Mesothelial cell of epicardium (in vitro differentiated cells): ENCODE measurements around the gene PTRHD1. TPM values are rescaled to one million over a fixed set of nuclear protein-coding genes. Genes with fewer than 3 reads are reported as not detected.

Experiments
- DNase-seq, 2 experiments: peaks; one replicate each; pipeline ENCODE4 v3.0.0; 2021; ENCODE audit warnings: low spot score in 2 of 2; ENCODE audit not compliant: unreplicated experiment in 2 of 2
- H3K27ac Mint-ChIP-seq: 2 replicates; pipeline ENCODE4 v1.8.0; 2021; ENCODE audit warnings: mixed read lengths
- H3K27me3 Mint-ChIP-seq: 2 replicates; pipeline ENCODE4 v1.8.0; 2021; ENCODE audit warnings: low read depth, mixed read lengths
- H3K36me3 Mint-ChIP-seq: 2 replicates; pipeline ENCODE4 v1.8.0; 2021; ENCODE audit warnings: mixed read lengths
- H3K4me1 Mint-ChIP-seq: 2 replicates; pipeline ENCODE4 v1.8.0; 2021; ENCODE audit warnings: mixed read lengths
- H3K4me3 Mint-ChIP-seq: 2 replicates; pipeline ENCODE4 v1.8.0; 2021; ENCODE audit warnings: mild to moderate bottlenecking, moderate library complexity, mixed read lengths
- H3K9me3 Mint-ChIP-seq: 2 replicates; pipeline ENCODE4 v1.8.0; 2021; ENCODE audit warnings: mixed read lengths
- total RNA-seq: library from RNA; stranded (reverse); gene quantifications from 3 replicates; pipeline ENCODE4 v1.2.1, GENCODE V29; 2021
- TF ChIP-seq, protein P1 (sequence below): fragments of 200-600 bp; sonication (generic); IDR thresholded peaks from one replicate; pipeline ENCODE4 v1.5.0; 2021; ENCODE audit warnings: antibody characterized with exemption; ENCODE audit not compliant: unreplicated experiment

The PTRHD1 gene
- 17.2 to 22.4 TPM (median 22.0 TPM) in 3 replicates for total RNA-seq

GRCh38 chr2:24792874-24793760 is at the start of gene PTRHD1, which contains the start of gene CENPO:
Gene PTRHD1, minus strand, starts transcription at chr2:24793391. Its CDS starts 14 bp downstream, at chr2:24793377.
Gene CENPO, plus strand, starts transcription at chr2:24793425. Its CDS starts 495 bp downstream, at chr2:24793920.
- peak; percentile 95 to 96 for DNase-seq
- Mint-ChIP-seq H3K4me1 (peaks cover 19% of the 10 kb centered on the region), H3K27me3 (no peaks in the 10 kb centered on the region), H3K27ac (peak within 1 kb of the TSS; percentile 99), H3K4me3 (peak within 1 kb of the TSS; percentile 98), H3K36me3 (peaks cover 21% of the 10 kb centered on the region), H3K9me3 (no peaks in the 10 kb centered on the region)
- TF ChIP-seq, protein P1, sequence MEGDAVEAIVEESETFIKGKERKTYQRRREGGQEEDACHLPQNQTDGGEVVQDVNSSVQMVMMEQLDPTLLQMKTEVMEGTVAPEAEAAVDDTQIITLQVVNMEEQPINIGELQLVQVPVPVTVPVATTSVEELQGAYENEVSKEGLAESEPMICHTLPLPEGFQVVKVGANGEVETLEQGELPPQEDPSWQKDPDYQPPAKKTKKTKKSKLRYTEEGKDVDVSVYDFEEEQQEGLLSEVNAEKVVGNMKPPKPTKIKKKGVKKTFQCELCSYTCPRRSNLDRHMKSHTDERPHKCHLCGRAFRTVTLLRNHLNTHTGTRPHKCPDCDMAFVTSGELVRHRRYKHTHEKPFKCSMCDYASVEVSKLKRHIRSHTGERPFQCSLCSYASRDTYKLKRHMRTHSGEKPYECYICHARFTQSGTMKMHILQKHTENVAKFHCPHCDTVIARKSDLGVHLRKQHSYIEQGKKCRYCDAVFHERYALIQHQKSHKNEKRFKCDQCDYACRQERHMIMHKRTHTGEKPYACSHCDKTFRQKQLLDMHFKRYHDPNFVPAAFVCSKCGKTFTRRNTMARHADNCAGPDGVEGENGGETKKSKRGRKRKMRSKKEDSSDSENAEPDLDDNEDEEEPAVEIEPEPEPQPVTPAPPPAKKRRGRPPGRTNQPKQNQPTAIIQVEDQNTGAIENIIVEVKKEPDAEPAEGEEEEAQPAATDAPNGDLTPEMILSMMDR: peak; percentile 75

DNA sequence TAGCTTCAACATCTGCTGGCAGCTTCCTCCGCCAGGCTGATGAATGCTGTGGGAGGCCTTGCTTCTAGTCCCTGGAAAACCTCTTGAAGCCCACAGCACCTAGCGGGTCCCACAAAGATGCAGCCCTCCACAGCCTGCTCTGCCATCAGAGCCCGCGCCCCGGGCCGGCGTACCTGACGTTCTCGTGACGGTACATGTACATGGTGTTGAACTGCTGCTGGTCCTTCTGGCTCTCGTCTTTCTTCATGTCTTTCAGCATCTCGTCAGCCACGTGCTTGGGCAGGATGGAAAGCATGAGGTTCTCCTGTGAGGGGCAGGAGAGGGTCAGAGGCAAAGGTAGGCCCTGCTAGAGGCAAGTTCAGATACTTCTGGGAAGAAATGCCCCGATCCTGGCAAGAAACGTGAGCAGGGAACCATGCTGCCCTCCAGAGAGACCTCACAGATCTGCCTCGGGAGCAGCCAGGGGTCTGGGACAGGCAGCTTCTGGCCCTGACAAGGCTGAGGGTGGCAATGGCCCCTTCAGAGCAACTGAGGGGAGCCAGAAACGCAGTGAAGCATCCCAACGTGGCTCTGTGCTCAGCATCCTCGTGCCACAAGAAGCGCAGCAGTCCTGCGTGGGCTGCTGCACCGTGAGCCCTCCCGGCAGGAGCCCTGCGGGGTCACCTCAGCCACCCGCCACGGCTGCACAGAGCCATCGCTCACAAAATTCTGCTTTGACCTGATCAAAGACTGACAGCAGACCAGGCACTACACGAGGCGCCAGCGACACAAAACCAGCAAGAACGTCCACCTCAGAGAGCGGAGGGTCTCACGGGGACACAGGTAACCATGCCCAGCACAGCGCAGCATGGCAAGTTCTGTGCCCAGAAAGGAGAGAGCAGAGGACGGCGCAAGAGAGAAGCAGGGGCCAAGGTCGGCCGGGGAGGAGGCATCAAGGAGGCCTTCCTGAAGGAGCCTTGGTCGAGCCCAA is 49.2 kb upstream of the PTRHD1 start:
- Mint-ChIP-seq H3K36me3 (peaks cover 9% of the 10 kb centered on the region), H3K4me3 (no peak overlapping the region), H3K9me3 (peaks cover 3% of the 10 kb centered on the region), H3K27ac (no peak overlapping the region), H3K27me3 (no peaks in the 10 kb centered on the region), H3K4me1 (no peaks in the 10 kb centered on the region)
- DNase-seq: no peak
- TF ChIP-seq, protein P1: no peak

GRCh38 chr2:24840962-24841945 is 48.1 kb upstream of the PTRHD1 start:
- DNase-seq: no peak
- peaks cover 9% of the 10 kb centered on the region for H3K36me3 Mint-ChIP-seq
- TF ChIP-seq, protein P1: no peak
- H3K4me1 Mint-ChIP-seq: no peaks in the 10 kb centered on the region
- H3K4me3 Mint-ChIP-seq: no peak overlapping the region
- H3K9me3 Mint-ChIP-seq: no peaks in the 10 kb centered on the region
- no peak overlapping the region for H3K27ac Mint-ChIP-seq
- H3K27me3 Mint-ChIP-seq: no peaks in the 10 kb centered on the region

DNA sequence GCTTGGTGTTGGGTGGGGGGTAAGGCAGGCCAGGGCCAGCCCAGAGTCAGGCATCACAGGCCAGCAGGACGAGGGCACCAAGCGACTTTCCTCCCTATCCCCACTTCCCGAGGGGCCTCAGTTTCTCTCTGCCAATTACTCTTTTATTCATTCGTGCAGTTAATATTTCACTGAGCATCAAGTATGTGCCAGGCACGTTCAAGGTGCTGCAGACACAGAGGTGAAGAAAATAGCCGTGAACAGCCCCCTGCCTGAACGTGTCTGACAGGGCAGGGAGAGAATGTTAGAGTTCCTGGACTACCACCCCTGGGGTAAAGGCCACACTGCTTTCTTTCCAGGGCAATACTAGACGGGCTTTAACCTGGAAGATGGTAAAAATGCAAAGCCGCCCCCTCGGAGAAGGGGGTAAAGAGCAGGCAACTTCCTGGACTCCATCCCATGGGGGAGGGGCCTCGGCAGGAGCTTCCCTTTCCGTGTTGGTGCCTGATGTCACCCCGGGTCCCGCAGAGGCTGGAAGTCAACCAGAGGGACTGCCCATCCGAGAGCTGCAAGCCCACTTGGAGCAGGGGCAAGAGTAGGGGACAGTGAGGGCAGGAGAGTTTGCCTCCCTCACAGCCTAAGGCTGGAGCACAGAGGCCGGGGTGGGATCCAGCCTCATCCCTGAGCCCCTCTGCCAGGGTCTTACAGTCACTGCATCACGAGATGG is 47.1 kb upstream of the PTRHD1 start:
- DNase-seq: no peak
- H3K4me3 Mint-ChIP-seq: no peak overlapping the region
- no peaks in the 10 kb centered on the region for H3K9me3 Mint-ChIP-seq
- no peak overlapping the region for H3K27ac Mint-ChIP-seq
- H3K27me3 Mint-ChIP-seq: no peaks in the 10 kb centered on the region
- TF ChIP-seq, protein P1: no peak
- H3K36me3 Mint-ChIP-seq: peaks cover 12% of the 10 kb centered on the region
- no peaks in the 10 kb centered on the region for H3K4me1 Mint-ChIP-seq
